Transverse colon (tissue), 4 donors: ENCODE data around the gene AP1B1.

Experiments used
- CTCF ChIP-seq, 5 experiments: fragments of 200-600 bp in 3 of 5; fragments of 450-650 bp in 2 of 5; sonication (generic) in 3 of 5; IDR thresholded peaks; 1 replicate in 2 of 5; 2 replicates in 3 of 5; pipeline ENCODE4 v1.5.1; 2016 to 2017; ENCODE audit warnings: antibody characterized with exemption in 5 of 5, inconsistent platforms in 3 of 5, mild to moderate bottlenecking in 2 of 5, moderate library complexity in 1 of 5
- POLR2A ChIP-seq: fragments of 450-650 bp; IDR thresholded peaks from one replicate; pipeline ENCODE4 v1.6.1; 2016; ENCODE audit warnings: antibody characterized with exemption, mild to moderate bottlenecking, moderate library complexity
- POLR2AphosphoS5 ChIP-seq, 3 donors: sonication (generic); formaldehyde crosslinking; IDR thresholded peaks; one replicate each; pipeline ENCODE4 v1.6.1; 2016; ENCODE audit warnings: antibody characterized with exemption in 3 of 3

- TF ChIP-seq POLR2A (no peak), POLR2AphosphoS5 (IDR thresholded peaks at IDR 0.05) (no peak), CTCF (IDR thresholded peaks at IDR 0.05) (no peak)
These were observed 47.1 kb upstream of the AP1B1 start for GRCh38 chr22:29435236-29436136.
